H9 (cell line): ENCODE measurements around the gene GRIN3B. TPM values are rescaled to one million over a fixed set of nuclear protein-coding genes. Genes with fewer than 3 reads are reported as not detected.
A peak's percentile ranks its signal among the peaks of the same experiment; 100 is the strongest.

Experiments used
- DNase-seq: peaks from one replicate; pipeline ENCODE4 v3.0.0-alpha.2; 2017
- H2AFZ ChIP-seq: one replicate; pipeline ENCODE4 v1.6.1; 2013; ENCODE audit warnings: mild to moderate bottlenecking, low read length, control low read depth, moderate library complexity
- H2AK5ac ChIP-seq: 2 replicates; pipeline ENCODE4 v1.6.1; 2013; ENCODE audit warnings: low read length, control low read depth, mixed read lengths; ENCODE audit not compliant: insufficient read length
- H2BK120ac ChIP-seq: one replicate; pipeline ENCODE4 v1.6.1; 2013; ENCODE audit warnings: low read depth, mild to moderate bottlenecking, low read length, control low read depth, inconsistent platforms; ENCODE audit not compliant: poor library complexity, severe bottlenecking
- H2BK12ac ChIP-seq: 2 replicates; pipeline ENCODE4 v1.6.1; 2013; ENCODE audit warnings: low read length, control low read depth, mixed read lengths, low read depth; ENCODE audit not compliant: insufficient read length
- H2BK15ac ChIP-seq: 2 replicates; pipeline ENCODE4 v1.6.1; 2013; ENCODE audit warnings: low read depth, low read length, control low read depth
- H2BK20ac ChIP-seq: one replicate; pipeline ENCODE4 v1.6.1; 2013; ENCODE audit warnings: low read depth, mild to moderate bottlenecking, low read length, control low read depth, inconsistent platforms; ENCODE audit not compliant: poor library complexity, severe bottlenecking
- H2BK5ac ChIP-seq: 2 replicates; pipeline ENCODE4 v1.6.1; 2013; ENCODE audit warnings: low read length, control low read depth, mixed read lengths; ENCODE audit not compliant: insufficient read length
- H3K14ac ChIP-seq: 2 replicates; pipeline ENCODE4 v1.6.1; 2013; ENCODE audit warnings: low read length, control low read depth; ENCODE audit not compliant: insufficient read depth
- H3K18ac ChIP-seq: 2 replicates; pipeline ENCODE4 v1.6.1; 2013; ENCODE audit warnings: low read depth, mild to moderate bottlenecking, mixed read lengths, low read length, control low read depth; ENCODE audit not compliant: insufficient read length
- H3K23ac ChIP-seq: 2 replicates; pipeline ENCODE4 v1.6.1; 2013; ENCODE audit warnings: low read length, control low read depth, mixed read lengths, low read depth; ENCODE audit not compliant: insufficient read length
- H3K23me2 ChIP-seq: 2 replicates; pipeline ENCODE4 v1.6.1; 2013; ENCODE audit warnings: low read depth, mild to moderate bottlenecking, mixed read lengths, low read length, control low read depth; ENCODE audit not compliant: insufficient read length, poor library complexity, severe bottlenecking
- H3K27ac ChIP-seq: 2 replicates; pipeline ENCODE4 v1.5.1; 2013; ENCODE audit warnings: low read length, control low read depth, mixed read lengths, low read depth; ENCODE audit not compliant: insufficient read length
- H3K27me3 ChIP-seq: 2 replicates; pipeline ENCODE4 v1.6.1; 2013; ENCODE audit warnings: low read length, control low read depth, inconsistent platforms; ENCODE audit not compliant: insufficient read depth
- H3K4ac ChIP-seq: 2 replicates; pipeline ENCODE4 v1.6.1; 2013; ENCODE audit warnings: low read depth, mild to moderate bottlenecking, control low read depth, inconsistent platforms, low read length, moderate library complexity
- H3K4me1 ChIP-seq: 2 replicates; pipeline ENCODE4 v1.6.1; 2013; ENCODE audit warnings: low read length, control low read depth, inconsistent platforms; ENCODE audit not compliant: insufficient read depth
- H3K4me2 ChIP-seq: 2 replicates; pipeline ENCODE4 v1.6.1; 2013; ENCODE audit warnings: low read length, control low read depth, mixed read lengths; ENCODE audit not compliant: insufficient read length, insufficient read depth
- H3K56ac ChIP-seq: 2 replicates; pipeline ENCODE4 v1.6.1; 2013; ENCODE audit warnings: low read depth, mild to moderate bottlenecking, mixed read lengths, low read length, control low read depth; ENCODE audit not compliant: insufficient read length
- H3K79me1 ChIP-seq: 2 replicates; pipeline ENCODE4 v1.6.1; 2013; ENCODE audit warnings: low read depth, mild to moderate bottlenecking, moderate library complexity, low read length, control low read depth, inconsistent platforms; ENCODE audit not compliant: insufficient read depth, poor library complexity, severe bottlenecking
- H3K79me2 ChIP-seq: 2 replicates; pipeline ENCODE4 v1.6.1; 2013; ENCODE audit warnings: low read length, control low read depth, inconsistent platforms; ENCODE audit not compliant: insufficient read depth
- H3K9ac ChIP-seq: 2 replicates; pipeline ENCODE4 v1.6.1; 2013; ENCODE audit warnings: low read length, control low read depth, mixed read lengths; ENCODE audit not compliant: insufficient read length; ENCODE audit errors: extremely low read depth
- H3K9me3 ChIP-seq: one replicate; pipeline ENCODE4 v1.6.1; 2013; ENCODE audit warnings: low read depth, low read length, inconsistent platforms; ENCODE audit not compliant: control insufficient read depth
- H3T11ph ChIP-seq: one replicate; pipeline ENCODE4 v1.6.1; 2013; ENCODE audit warnings: mild to moderate bottlenecking, low read length, control low read depth, inconsistent platforms
- H4K20me1 ChIP-seq: one replicate; pipeline ENCODE4 v1.6.1; 2013; ENCODE audit not compliant: control insufficient read depth, insufficient read length, insufficient read depth
- H4K5ac ChIP-seq: 2 replicates; pipeline ENCODE4 v1.6.1; 2013; ENCODE audit warnings: low read depth, mild to moderate bottlenecking, mixed read lengths, low read length, control low read depth; ENCODE audit not compliant: insufficient read length
- H4K8ac ChIP-seq: replicated peaks from 2 replicates; pipeline ENCODE4 v1.6.1; 2013; ENCODE audit warnings: low read length, control low read depth, mixed read lengths, low read depth; ENCODE audit not compliant: insufficient read length
- H4K91ac ChIP-seq: 2 replicates; pipeline ENCODE4 v1.6.1; 2013; ENCODE audit warnings: low read depth, mild to moderate bottlenecking, moderate library complexity, mixed read lengths, low read length, control low read depth; ENCODE audit not compliant: insufficient read length
- H3K27ac Mint-ChIP-seq, 3 experiments: 2 replicates in 2 of 3; 3 replicates in 1 of 3; pipeline ENCODE4 v1.8.0; 2020 to 2021; ENCODE audit warnings: mixed read lengths in 3 of 3, mild to moderate bottlenecking in 1 of 3, moderate library complexity in 1 of 3
- H3K27me3 Mint-ChIP-seq: 2 replicates; pipeline ENCODE4 v1.8.0; 2021; ENCODE audit warnings: low read depth, mild to moderate bottlenecking, moderate library complexity, mixed read lengths
- H3K36me3 Mint-ChIP-seq, 3 experiments: 2 replicates in 2 of 3; 3 replicates in 1 of 3; pipeline ENCODE4 v1.8.0; 2020 to 2021; ENCODE audit warnings: low read depth in 3 of 3, mixed read lengths in 3 of 3; ENCODE audit not compliant: insufficient read depth in 1 of 3
- H3K4me1 Mint-ChIP-seq, 2 experiments: 2 replicates each; pipeline ENCODE4 v1.8.0; 2020; ENCODE audit warnings: mixed read lengths in 2 of 2
- H3K4me3 Mint-ChIP-seq, 2 experiments: 2 replicates in 1 of 2; 3 replicates in 1 of 2; pipeline ENCODE4 v1.8.0; 2020 to 2021; ENCODE audit warnings: mild to moderate bottlenecking in 2 of 2, mixed read lengths in 2 of 2, moderate library complexity in 1 of 2
- H3K9me3 Mint-ChIP-seq, 2 experiments: 2 replicates in 1 of 2; 3 replicates in 1 of 2; pipeline ENCODE4 v1.8.0; 2020; ENCODE audit warnings: mild to moderate bottlenecking in 2 of 2, mixed read lengths in 2 of 2, moderate library complexity in 1 of 2
- CTCF ChIP-seq: fragments of 200-600 bp; sonication (generic); conservative IDR thresholded peaks from 3 replicates; pipeline ENCODE4 v1.8.0; 2021; ENCODE audit warnings: antibody characterized with exemption, mild to moderate bottlenecking
- WGBS: extraction: QIAGEN DNeasy Blood & Tissue Kit; methylation state at CpG from one replicate; pipeline ENCODE4 v1.1.7; 2013; ENCODE audit warnings: missing lambda C conversion rate, low lambda C conversion rate, mixed read lengths; ENCODE audit not compliant: insufficient read length; ENCODE audit errors: extremely low coverage; 5-methylcytosine and 5-hydroxymethylcytosine counted together
- total RNA-seq: library from RNA; stranded (reverse); gene quantifications from 2 replicates; pipeline ENCODE4 v1.2.1, GENCODE V29; 2021

GRIN3B gene
- total RNA-seq, 1 experiment from 2014 or later = 1.0 TPM

GRCh38 chr19:1041835-1042685, 41.8 kb downstream of the GRIN3B start:
- H2AK5ac ChIP-seq = no peak overlapping the region
- H3T11ph ChIP-seq = no peak overlapping the region
- DNase-seq = peak; percentile 27
- no peak overlapping the region for H2BK15ac ChIP-seq
- no peak overlapping the region for H4K5ac ChIP-seq
- H2BK5ac ChIP-seq = no peak overlapping the region
- no peak overlapping the region for H2AFZ ChIP-seq
- H3K27ac ChIP-seq = no peak overlapping the region
- H2BK20ac ChIP-seq = no peak overlapping the region
- no peak for TF ChIP-seq CTCF
- peaks cover 9% of the 10 kb centered on the region for H3K23me2 ChIP-seq
- H3K27me3 Mint-ChIP-seq = peaks cover 2% of the 10 kb centered on the region; the same call in 1 of the 2 replicates
- H3K4ac ChIP-seq = no peak overlapping the region
- H3K36me3 Mint-ChIP-seq = peaks cover 10 to 35% (median 18%) of the 10 kb centered on the region in 3 experiments; a peak in 6 of 7 replicates
- no peaks in the 10 kb centered on the region for H3K9me3 ChIP-seq
- no peak overlapping the region for H2BK12ac ChIP-seq
- WGBS = no CpG with 5 or more reads among the region's 43 CpGs
- H3K4me1 Mint-ChIP-seq = peaks cover 13 to 29% of the 10 kb centered on the region in 2 experiments
- H4K91ac ChIP-seq = no peak overlapping the region
- no peak overlapping the region for H3K4me2 ChIP-seq
- no peak overlapping the region for H2BK120ac ChIP-seq
- no peaks in the 10 kb centered on the region for H3K79me1 ChIP-seq
- H3K27me3 ChIP-seq = no peaks in the 10 kb centered on the region
- H3K14ac ChIP-seq = no peak overlapping the region
- H3K9me3 Mint-ChIP-seq = no peaks in the 10 kb centered on the region
- H4K8ac ChIP-seq = no peak overlapping the region
- peak overlapping the region in 1 of 2 experiments; percentile 23; a peak in 1 of 5 replicates for H3K4me3 Mint-ChIP-seq
- no peak overlapping the region for H3K9ac ChIP-seq
- H3K79me2 ChIP-seq = no peaks in the 10 kb centered on the region
- H3K23ac ChIP-seq = no peak overlapping the region
- no peak overlapping the region for H3K56ac ChIP-seq
- no peaks in the 10 kb centered on the region for H4K20me1 ChIP-seq
- H3K18ac ChIP-seq = no peak overlapping the region
- H3K27ac Mint-ChIP-seq = no peak overlapping the region
- no peaks in the 10 kb centered on the region; the same call in 1 of the 2 replicates for H3K4me1 ChIP-seq
